ENCODE results near the gene ASRGL1. TPM values are rescaled to one million over a fixed set of nuclear protein-coding genes. Genes with fewer than 3 reads are reported as not detected.

ASRGL1 gene
- total and polyA plus RNA-seq, 7 donors = 4.8 to 35.2 (median 22.0) TPM

DNA sequence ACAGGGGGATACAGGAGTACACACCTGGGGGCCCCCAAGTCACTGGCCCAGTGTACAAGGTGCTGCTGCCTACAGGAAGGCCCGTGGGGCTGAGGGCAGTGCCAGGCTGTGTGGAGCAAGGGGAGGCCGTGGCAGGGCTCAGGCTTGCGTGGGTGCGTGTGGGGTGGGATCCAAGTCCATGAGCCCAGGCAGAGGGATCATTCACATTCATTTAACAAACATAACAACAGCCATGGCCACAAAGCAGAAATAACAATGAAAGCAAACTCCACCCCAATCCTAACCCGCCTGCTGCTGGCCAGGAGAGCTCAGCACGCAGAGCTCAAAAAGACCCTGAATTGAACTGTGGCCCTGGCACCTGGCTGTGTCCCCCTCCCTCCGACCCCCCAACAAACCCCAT is 64.6 kb downstream of the ASRGL1 start:
- TF ChIP-seq, protein P1, sequence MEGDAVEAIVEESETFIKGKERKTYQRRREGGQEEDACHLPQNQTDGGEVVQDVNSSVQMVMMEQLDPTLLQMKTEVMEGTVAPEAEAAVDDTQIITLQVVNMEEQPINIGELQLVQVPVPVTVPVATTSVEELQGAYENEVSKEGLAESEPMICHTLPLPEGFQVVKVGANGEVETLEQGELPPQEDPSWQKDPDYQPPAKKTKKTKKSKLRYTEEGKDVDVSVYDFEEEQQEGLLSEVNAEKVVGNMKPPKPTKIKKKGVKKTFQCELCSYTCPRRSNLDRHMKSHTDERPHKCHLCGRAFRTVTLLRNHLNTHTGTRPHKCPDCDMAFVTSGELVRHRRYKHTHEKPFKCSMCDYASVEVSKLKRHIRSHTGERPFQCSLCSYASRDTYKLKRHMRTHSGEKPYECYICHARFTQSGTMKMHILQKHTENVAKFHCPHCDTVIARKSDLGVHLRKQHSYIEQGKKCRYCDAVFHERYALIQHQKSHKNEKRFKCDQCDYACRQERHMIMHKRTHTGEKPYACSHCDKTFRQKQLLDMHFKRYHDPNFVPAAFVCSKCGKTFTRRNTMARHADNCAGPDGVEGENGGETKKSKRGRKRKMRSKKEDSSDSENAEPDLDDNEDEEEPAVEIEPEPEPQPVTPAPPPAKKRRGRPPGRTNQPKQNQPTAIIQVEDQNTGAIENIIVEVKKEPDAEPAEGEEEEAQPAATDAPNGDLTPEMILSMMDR (IDR thresholded peaks at IDR 0.05) = no peak
- TF ChIP-seq POLR2A (IDR thresholded peaks at IDR 0.05) = no peak
- TF ChIP-seq EP300 (IDR thresholded peaks at IDR 0.05) = no peak
- no peak for TF ChIP-seq POLR2AphosphoS5 (IDR thresholded peaks at IDR 0.05)
- intact Hi-C loops (cut with DNase I) = loop anchor here (2.0 kb wide), 2 partner anchors 17 to 143 kb away; partner anchors contain the start of gene SCGB1A1
- H3K27me3 ChIP-seq = no peaks in the 10 kb centered on the region
- peak overlapping the region; percentile 81 to 95 (median 86) for H3K27ac ChIP-seq
- no peak overlapping the region for H3K4me3 ChIP-seq
- H3K9me3 ChIP-seq = no peaks in the 10 kb centered on the region
- DNase-seq = no peak
- no peaks in the 10 kb centered on the region for H3K36me3 ChIP-seq
- WGBS, 2 donors = 63 to 78% methylated on average over 7 of the region's 7 CpGs
- H3K4me1 ChIP-seq = peaks cover 0 to 71% (median 69%) of the 10 kb centered on the region in 4 donors

DNA sequence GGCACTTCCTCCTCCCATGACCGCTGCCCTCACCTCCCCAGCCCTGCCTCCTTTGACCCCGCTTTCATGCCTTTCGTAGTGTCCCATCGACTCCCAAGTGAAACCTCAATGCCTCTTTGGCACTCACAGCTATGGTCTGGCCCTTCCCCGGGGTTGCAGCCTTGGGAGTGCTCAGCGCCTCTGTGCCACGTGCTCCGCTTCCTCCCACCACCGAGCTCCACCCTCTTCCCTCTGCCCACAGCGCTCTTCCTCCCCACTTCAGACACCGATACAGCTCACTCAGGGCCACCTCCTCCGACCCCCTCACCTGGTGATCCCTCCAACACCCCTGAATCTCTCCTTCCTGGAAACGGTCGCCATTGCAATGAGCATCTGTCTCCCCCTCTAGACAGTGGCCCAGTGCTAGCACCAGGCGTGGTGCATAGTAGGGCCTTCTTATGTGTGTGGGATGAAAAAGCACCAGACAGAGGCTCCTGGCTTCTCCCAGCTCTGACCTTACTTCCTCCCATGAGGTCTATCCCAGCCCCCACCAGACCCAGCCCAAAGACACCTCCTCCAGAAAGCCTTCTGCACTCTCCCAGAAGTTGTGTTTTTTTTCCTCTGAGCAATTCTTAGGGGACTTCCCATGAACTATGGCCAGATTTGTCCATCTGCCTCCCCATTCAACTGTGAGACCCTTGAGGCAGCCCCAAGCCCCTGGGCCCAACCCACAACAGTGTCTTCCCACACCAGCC is 65.1 kb downstream of the ASRGL1 start:
- Histone ChIP-seq H3K36me3 (no peaks in the 10 kb centered on the region), H3K27ac (peak overlapping the region; percentile 81 to 95 (median 86)), H3K27me3 (no peaks in the 10 kb centered on the region), H3K4me3 (no peak overlapping the region), H3K4me1 (peaks cover 0 to 65% (median 63%) of the 10 kb centered on the region in 4 donors), H3K9me3 (no peaks in the 10 kb centered on the region)
- intact Hi-C loops (cut with DNase I) = loop anchor here (2.0 kb wide), 1 partner anchor 16 kb away; the partner anchor contains the start of gene SCGB1A1
- peak; percentile 87 for DNase-seq
- 47 to 78% methylated on average over 15 of the region's 15 CpGs for WGBS, 2 donors
- TF ChIP-seq EP300 (IDR thresholded peaks at IDR 0.05) (no peak), POLR2AphosphoS5 (IDR thresholded peaks at IDR 0.05) (peak in 3 of 4 donors; percentile 37 to 68 (median 55))
- TF ChIP-seq, protein P1 (IDR thresholded peaks at IDR 0.05) = no peak

DNA sequence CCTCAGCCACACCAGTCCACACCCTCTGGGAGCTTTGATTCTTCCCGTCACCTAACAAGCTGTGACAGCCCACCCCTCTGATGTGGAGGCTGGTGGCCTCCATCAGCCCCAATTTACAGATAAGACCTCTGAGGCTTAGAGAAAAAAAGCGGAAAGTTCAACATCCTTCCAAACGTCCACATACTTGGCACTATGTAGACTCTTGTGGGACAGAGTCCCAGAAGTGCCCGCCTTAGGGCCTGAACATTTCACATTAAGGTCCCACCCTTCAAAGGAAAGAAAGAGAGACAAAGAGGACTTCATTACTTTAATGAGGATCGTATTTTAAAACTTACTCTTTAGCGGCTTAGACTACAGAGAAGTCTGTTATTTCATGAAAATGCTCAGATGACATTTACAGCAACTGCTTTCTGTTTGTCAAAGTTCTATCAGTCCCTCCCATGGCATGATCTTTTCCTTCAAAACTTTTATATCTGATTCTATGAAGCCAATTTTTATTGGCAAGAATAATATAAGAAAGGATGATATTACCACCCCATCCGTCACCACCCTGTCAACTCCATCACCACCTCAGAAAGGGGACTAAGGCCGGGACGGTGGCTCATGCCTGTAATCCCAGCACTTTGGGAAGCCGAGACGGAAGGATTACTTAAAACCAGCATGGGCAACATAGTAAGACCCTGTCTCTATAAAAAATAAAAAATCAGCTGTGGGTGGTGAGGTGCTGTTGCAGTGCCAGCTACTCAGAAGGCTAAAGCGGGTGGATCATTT is 65.9 kb downstream of the ASRGL1 start:
- Histone ChIP-seq H3K4me1 (peaks cover 0 to 57% (median 56%) of the 10 kb centered on the region in 4 donors), H3K4me3 (no peak overlapping the region)
- 86 to 89% methylated on average over 12 of the region's 12 CpGs for WGBS, 2 donors

DNA sequence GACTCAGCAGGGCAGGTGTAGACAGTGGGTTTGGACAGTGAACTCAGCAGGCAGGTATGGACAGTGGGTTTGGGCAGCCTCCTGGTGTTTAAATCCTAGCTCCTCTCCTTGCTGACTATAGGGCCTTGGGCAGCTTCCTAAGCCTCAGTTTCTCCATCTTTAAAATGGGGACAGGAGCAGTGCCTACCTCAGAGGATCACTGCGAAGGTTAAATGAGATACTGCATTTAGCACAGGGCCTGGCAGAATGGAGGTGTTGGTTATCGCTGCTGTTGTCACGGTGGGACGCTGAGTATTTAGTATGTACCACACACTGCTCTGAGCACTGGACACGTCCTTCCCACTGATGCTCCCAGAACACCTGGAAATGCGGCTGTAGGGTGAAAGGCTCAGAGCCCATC is 67.2 kb downstream of the ASRGL1 start:
- DNase-seq = no peak

More for the DNA sequence above, 65.9 kb downstream of the ASRGL1 start:
- Histone ChIP-seq H3K9me3 (no peaks in the 10 kb centered on the region), H3K27me3 (no peaks in the 10 kb centered on the region), H3K36me3 (no peaks in the 10 kb centered on the region), H3K27ac (peak overlapping the region; percentile 81 to 95 (median 86))
- DNase-seq = no peak
- intact Hi-C loops (cut with DNase I) = loop anchor here (2.0 kb wide), 1 partner anchor 16 kb away; the partner anchor contains the start of gene SCGB1A1
- TF ChIP-seq, protein P1 (IDR thresholded peaks at IDR 0.05) = no peak
- TF ChIP-seq POLR2A (IDR thresholded peaks at IDR 0.05) (no peak), EP300 (IDR thresholded peaks at IDR 0.05) (no peak), POLR2AphosphoS5 (IDR thresholded peaks at IDR 0.05) (peak in 1 of 4 donors; percentile 34)

More for the DNA sequence above, 67.2 kb downstream of the ASRGL1 start:
- Histone ChIP-seq H3K27ac (no peak overlapping the region), H3K4me1 (peaks cover 0 to 44% (median 43%) of the 10 kb centered on the region in 4 donors), H3K4me3 (no peak overlapping the region), H3K36me3 (no peaks in the 10 kb centered on the region), H3K9me3 (no peaks in the 10 kb centered on the region), H3K27me3 (no peaks in the 10 kb centered on the region)
- 92 to 95% methylated on average over 6 of the region's 6 CpGs for WGBS, 2 donors
- intact Hi-C loops (cut with DNase I) = no loop called here
- TF ChIP-seq POLR2A (IDR thresholded peaks at IDR 0.05) (no peak), POLR2AphosphoS5 (IDR thresholded peaks at IDR 0.05) (no peak), EP300 (IDR thresholded peaks at IDR 0.05) (no peak)
- TF ChIP-seq, protein P1 (IDR thresholded peaks at IDR 0.05) = no peak
